HG02571 (cell line): Measurements from ENCODE around the gene PCDHGC3.

Experiments
- ATAC-seq: cut with Tn5 transposase; IDR thresholded peaks from one replicate; pipeline ENCODE4 v1.9.1; 2021; ENCODE audit warnings: mild to moderate bottlenecking, moderate library complexity; ENCODE audit not compliant: unreplicated experiment

PCDHGC3 gene

GRCh38 chr5:141484641-141485311, 9.0 kb downstream of the PCDHGC3 start, which contains the start of gene PCDHGC4:
Gene PCDHGC4, plus strand, starts transcription at chr5:141485030. Its CDS starts 144 bp downstream, at chr5:141485174.
- no peak for ATAC-seq

DNA sequence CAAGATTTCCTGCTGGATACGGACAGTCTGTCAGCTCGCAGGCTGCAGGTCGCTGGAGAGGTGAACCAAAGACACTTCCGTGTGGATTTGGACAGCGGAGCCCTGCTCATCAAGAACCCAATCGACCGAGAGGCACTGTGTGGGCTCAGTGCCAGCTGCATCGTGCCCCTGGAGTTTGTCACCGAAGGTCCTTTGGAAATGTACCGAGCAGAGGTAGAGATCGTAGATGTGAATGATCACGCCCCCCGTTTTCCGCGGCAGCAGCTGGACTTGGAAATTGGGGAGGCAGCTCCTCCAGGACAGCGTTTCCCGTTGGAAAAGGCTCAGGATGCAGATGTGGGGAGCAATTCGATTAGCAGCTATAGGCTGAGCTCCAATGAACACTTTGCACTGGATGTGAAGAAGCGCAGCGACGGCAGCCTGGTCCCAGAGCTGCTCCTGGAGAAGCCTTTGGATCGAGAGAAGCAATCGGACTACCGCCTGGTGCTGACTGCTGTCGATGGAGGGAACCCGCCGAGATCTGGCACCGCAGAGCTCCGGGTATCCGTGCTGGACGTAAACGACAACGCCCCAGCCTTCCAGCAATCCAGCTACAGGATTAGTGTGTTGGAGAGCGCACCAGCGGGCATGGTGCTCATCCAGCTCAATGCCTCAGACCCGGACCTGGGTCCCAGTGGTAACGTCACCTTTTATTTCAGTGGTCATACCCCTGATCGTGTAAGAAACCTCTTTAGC, 9.7 kb downstream of the PCDHGC3 start:
- ATAC-seq: no peak

DNA sequence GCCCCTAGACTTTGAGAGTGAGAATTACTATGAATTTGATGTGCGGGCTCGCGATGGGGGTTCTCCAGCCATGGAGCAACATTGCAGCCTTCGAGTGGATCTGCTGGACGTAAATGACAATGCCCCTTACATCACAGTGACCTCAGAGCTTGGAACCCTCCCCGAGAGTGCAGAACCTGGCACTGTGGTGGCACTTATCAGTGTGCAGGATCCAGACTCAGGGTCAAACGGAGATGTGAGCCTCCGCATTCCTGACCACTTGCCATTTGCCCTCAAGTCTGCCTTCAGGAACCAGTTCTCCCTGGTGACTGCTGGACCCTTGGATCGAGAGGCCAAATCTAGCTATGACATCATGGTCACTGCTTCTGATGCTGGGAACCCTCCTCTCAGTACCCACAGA, 10.3 kb downstream of the PCDHGC3 start:
- no peak for ATAC-seq

- ATAC-seq: no peak
Measured at GRCh38 chr5:141487131-141487530, 11.4 kb downstream of the PCDHGC3 start.

DNA sequence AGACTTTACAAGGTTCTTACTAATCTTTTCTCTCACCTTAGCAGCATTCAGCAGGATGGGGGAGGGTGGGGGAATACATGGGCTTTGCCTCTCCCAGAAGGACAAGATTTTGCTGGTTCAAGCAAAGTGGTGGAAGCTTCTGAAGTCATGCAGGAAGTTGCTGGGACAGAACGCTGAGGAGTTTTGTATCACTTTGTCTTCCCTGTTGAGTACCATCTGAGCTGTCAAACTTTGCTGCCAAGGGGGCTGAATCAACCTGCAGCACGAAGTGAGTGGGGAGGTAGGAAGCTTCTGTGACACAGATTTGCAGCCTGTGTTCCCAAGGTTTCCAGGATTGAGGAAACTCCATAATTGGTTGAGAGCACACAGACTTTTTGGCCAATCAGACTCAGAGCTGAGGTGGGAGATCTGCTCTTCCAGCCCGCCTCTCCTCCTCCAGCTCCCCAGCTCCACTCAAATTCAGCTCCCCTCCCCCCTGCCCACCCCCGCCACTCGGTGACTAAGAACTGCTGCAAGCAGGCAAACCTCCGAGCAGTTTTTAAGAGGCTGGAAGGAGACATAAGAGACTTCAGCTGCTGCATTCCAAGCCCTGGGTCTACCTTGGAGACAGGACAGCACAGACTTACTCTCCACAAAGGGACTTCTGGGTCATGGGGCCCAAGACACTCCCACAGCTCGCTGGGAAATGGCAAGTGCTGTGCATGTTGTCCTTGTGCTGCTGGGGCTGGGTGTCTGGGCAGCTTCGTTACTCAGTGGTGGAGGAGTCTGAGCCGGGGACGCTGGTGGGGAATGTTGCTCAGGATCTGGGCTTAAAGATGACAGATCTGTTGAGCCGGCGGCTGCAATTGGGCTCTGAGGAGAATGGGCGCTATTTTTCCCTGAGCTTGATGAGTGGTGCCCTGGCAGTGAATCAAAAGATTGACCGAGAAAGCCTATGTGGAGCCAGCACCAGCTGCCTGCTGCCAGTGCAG, 13.1 kb downstream of the PCDHGC3 start, which contains the start of gene PCDHGC5:
Gene PCDHGC5 (plus strand): TSS at position 491 of the 971 bp plus-strand sequence. CDS start 160 bp downstream, at position 651.
- ATAC-seq: no peak

- ATAC-seq: no peak
Measured at GRCh38 chr5:141489841-141490240, 14.1 kb downstream of the PCDHGC3 start.

DNA sequence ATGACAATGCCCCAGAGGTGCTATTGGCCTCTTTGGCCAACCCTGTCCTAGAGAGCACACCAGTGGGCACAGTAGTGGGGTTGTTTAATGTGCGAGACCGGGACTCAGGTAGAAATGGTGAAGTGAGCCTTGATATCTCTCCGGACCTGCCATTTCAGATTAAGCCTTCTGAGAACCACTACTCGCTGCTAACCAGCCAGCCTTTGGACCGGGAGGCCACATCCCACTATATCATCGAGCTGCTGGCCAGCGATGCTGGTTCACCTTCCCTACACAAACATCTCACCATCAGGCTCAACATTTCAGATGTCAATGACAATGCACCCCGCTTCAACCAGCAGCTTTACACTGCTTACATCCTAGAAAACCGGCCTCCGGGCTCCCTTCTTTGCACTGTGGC, 14.5 kb downstream of the PCDHGC3 start:
- no peak for ATAC-seq

- no peak for ATAC-seq
Measured at GRCh38 chr5:141490771-141491170, 15.0 kb downstream of the PCDHGC3 start.

- no peak for ATAC-seq
Measured at GRCh38 chr5:141491323-141492167, 15.8 kb downstream of the PCDHGC3 start.

DNA sequence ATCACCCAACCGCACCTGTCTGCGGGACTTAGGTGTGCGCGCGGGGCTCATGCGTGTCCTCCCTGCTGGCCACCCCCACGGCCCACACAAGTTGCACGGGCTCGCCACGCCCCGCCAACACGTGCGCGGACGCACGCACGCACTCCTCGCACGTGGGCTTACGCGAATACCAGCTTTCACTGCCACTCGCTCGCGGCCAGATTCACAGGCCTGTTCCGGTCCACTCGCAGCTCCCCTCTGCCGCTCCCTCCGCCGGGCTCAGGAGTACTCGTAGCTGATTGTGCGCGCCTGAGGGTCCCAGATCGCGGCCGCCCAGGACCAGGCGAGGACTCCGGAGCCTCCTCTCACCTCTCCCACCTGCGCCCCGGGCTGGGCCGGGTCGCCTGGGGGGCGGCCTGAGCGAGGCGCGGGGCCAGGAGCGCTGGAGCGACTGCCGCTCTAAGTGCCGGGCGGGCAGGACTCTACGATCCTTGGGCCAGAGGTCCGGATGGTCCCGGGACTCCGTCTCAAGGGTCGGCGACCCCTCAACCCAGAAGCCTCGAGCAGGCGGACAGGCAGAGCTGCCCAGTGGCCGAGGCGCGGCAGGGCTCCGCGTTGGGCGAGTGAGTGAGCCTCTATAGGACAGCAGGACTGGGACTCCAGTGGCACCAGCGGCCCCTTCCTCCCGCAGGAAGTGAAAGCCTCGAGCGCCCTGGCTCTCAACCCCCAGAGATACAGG, 16.6 kb downstream of the PCDHGC3 start:
- ATAC-seq: no peak

DNA sequence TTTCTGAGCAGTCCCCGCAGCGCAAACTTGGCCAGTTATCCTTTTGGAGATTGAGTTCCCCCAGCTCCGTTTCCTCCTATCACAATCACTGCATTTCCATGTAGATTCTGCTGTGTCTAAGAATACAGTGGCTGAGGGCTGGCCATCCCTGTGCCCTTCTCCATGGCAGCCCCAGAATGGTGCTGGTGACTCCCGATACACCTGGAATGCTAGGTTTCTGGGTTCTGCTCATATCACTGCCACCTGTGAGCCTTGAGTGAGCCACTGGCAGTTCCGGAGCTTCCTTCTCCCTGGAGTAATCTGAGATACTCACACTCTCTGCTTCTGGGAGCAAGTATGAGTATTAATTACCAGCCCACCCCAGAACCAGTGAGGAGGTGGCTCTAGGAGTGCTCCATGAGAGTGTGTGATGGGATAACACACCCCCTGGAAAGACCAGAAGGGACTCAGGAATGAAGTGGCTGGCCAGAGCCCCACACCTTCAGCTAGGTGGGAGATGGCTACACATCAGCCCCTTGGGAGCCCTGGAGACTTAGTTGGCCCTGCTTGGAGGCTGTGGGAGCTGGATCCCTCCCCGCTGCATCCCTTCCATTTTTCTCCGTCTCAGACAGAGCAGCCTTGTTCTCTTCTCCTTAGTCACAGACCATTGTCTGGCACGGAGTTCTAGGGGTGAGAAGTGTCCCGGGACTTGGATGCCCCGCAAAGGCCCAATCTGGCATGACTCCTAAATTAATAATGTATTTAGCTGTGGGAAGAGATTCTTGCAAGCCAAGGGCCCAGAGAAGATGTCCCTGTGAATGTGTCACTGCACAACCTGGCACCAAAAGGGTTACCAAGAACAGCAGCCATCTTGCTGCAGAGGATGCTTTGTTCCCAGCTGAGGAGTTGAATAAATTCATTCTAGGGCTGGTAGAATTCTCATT, 18.0 kb downstream of the PCDHGC3 start:
- ATAC-seq: no peak

DNA sequence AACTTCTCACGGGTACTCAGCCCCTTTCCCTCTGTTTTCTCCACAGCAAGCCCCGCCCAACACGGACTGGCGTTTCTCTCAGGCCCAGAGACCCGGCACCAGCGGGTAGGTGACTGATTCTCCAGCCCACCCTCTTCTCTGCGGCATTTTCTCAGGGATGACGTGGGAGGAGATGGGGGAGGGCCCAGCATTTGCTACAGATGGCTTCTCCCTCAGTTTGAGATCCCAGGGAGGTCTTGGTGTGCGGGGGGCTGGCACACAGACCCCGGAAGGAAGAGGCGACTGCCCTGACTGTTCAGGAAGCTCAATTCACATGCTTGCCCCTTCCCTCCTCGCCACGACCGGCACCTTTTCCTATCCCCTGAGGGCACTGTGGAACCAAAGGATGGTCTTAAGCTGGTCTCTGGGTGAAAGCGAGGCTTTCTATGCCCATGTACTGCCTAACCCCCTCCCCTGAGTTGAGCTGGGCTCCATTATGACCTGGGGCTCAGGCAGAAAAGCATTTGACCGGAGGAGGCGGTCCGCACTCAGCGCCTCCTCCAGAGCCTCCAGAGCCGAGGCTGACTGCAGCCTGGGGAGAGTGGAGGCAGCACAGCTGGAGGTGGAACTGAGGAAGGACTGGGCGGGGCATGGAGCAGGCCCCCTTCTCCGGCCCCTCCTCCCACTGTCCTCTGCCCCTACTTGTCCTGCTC, 19.1 kb downstream of the PCDHGC3 start:
- ATAC-seq: no peak

- no peak for ATAC-seq
Measured at GRCh38 chr5:141495453-141495811, 19.7 kb downstream of the PCDHGC3 start.

DNA sequence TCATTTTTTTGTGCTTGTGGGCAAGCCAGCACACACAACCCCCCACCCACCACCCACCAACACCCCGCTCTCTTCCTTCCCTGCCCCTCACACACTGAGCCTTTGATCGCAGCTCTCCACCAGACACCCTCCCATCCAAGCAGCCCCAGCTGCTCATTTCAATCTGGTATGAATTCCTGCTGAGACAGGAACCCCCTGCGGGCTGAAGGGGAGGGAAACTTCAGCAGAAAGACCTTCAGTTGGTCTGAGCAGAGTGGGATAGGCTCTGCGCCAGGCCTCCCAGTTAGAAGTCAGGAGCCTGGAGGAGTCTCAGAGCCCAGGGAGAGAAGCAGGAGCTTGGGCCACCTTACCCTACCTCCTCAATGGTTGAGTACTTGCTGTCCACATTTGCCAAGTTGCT, 20.3 kb downstream of the PCDHGC3 start:
- ATAC-seq: no peak

- ATAC-seq: no peak
Measured at GRCh38 chr5:141501761-141502160, 26.0 kb downstream of the PCDHGC3 start.

GRCh38 chr5:141503681-141504080, 27.9 kb downstream of the PCDHGC3 start:
- ATAC-seq: no peak

DNA sequence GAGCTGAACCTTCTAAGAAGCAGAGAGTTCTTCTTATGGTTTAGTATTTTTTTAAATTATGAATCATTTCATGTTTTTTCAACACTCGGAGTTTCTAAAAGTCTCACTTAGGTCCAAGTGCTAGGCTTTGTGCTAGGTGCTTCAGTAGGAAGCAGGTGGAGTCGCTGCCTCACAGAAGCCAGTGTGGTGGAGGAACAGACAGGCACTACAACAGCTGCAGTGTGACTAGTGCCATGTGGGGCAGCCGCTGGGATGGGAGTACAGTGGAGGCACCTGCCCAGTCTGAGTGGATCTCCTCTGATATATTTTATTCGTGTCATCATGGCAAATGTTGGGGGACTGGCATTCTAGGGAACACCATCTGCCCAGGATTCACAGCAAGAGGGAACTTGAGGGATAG, 28.4 kb downstream of the PCDHGC3 start:
- no peak for ATAC-seq
